Spinal cord (tissue), 10 donors: Measurements from ENCODE around the gene ELANE. TPM values are rescaled to one million over a fixed set of nuclear protein-coding genes. Genes with fewer than 3 reads are reported as not detected.
"Not testable (repeated sequence)": the region's sequence is repeated elsewhere in the genome, so short reads cannot be mapped to it uniquely, and the experiment has no call there.

Experiments
- DNase-seq, 6 donors: peaks; one replicate each; pipeline versions ENCODE4 v3.0.0 to v3.0.0-alpha.2; 2013 to 2015; ENCODE audit warnings: low spot score in 6 of 6, low read depth in 4 of 6
- H3K27ac ChIP-seq: one replicate; pipeline ENCODE4 v1.5.1; 2013; ENCODE audit warnings: low read depth, low read length, control low read depth
- H3K27me3 ChIP-seq: one replicate; pipeline ENCODE4 v1.6.1; 2013; ENCODE audit warnings: low read length; ENCODE audit not compliant: control insufficient read depth, insufficient read depth
- H3K36me3 ChIP-seq: one replicate; pipeline ENCODE4 v1.6.1; 2013; ENCODE audit warnings: low read length; ENCODE audit not compliant: control insufficient read depth, insufficient read depth
- H3K4me1 ChIP-seq: one replicate; pipeline ENCODE4 v1.6.1; 2013; ENCODE audit warnings: low read length; ENCODE audit not compliant: control insufficient read depth, insufficient read depth
- H3K4me3 ChIP-seq: one replicate; pipeline ENCODE4 v1.5.1; 2013; ENCODE audit warnings: low read depth, low read length, control low read depth
- H3K9me3 ChIP-seq: one replicate; pipeline ENCODE4 v1.6.1; 2013; ENCODE audit warnings: low read length; ENCODE audit not compliant: control insufficient read depth, insufficient read depth
- WGBS: methylation state at CpG from one replicate; pipeline ENCODE4 v1.1.5; 2013; ENCODE audit warnings: missing lambda C conversion rate; ENCODE audit not compliant: insufficient coverage; 5-methylcytosine and 5-hydroxymethylcytosine counted together
- polyA plus RNA-seq, 2 donors: library from polyadenylated mRNA; unstranded; fragments of 120-200 nt; gene quantifications; one replicate each; pipeline ENCODE4 v1.2.1, GENCODE V29; 2013; ENCODE audit not compliant: insufficient read length in 2 of 2
- total RNA-seq, 2 donors: library from RNA; depleted of rRNA in 1 of 2; stranded (reverse); fragments of 120-200 nt in 1 of 2; fragments of >200 nt in 1 of 2; gene quantifications; one replicate each; pipeline versions ENCODE4 v1.2.3 to v1.2.4, GENCODE V29; 2013 to 2014
- donor health status: healthy.

The ELANE gene
- total and polyA plus RNA-seq, 4 donors, result 0.18 to 23.5 (median 0.99) TPM; not detected in 1

- H3K27ac ChIP-seq, result no peak overlapping the region
- H3K36me3 ChIP-seq, result no peaks in the 10 kb centered on the region
- no peaks in the 10 kb centered on the region for H3K9me3 ChIP-seq
- WGBS, result 16% methylated on average over 21 of the region's 28 CpGs
- peaks cover 29% of the 10 kb centered on the region for H3K27me3 ChIP-seq
- no peak overlapping the region for H3K4me3 ChIP-seq
- DNase-seq, result peak in 1 of 6 donors; percentile 78
- H3K4me1 ChIP-seq, result peaks cover 12% of the 10 kb centered on the region
These were observed 1.7 kb upstream of the ELANE start for GRCh38 chr19:850221-850978.

GRCh38 chr19:850979-851335, 1.1 kb upstream of the ELANE start:
- 56% methylated on average over 13 of the region's 13 CpGs for WGBS
- H3K36me3 ChIP-seq, result no peaks in the 10 kb centered on the region
- H3K4me3 ChIP-seq, result no peak overlapping the region
- H3K4me1 ChIP-seq, result peaks cover 12% of the 10 kb centered on the region
- peaks cover 29% of the 10 kb centered on the region for H3K27me3 ChIP-seq
- no peaks in the 10 kb centered on the region for H3K9me3 ChIP-seq
- no peak for DNase-seq
- no peak overlapping the region for H3K27ac ChIP-seq

GRCh38 chr19:853014-853585, 997 bp downstream of the ELANE start:
- WGBS, result 18% methylated on average over 58 of the region's 67 CpGs
- no peak overlapping the region for H3K4me3 ChIP-seq
- no peak for DNase-seq
- peaks cover 14% of the 10 kb centered on the region for H3K27me3 ChIP-seq
- peaks cover 8% of the 10 kb centered on the region for H3K4me1 ChIP-seq
- no peaks in the 10 kb centered on the region for H3K36me3 ChIP-seq
- no peaks in the 10 kb centered on the region for H3K9me3 ChIP-seq
- no peak overlapping the region for H3K27ac ChIP-seq

GRCh38 chr19:853614-854220, 1.6 kb downstream of the ELANE start:
- H3K9me3 ChIP-seq, H3K4me3 ChIP-seq, H3K27ac ChIP-seq, DNase-seq, H3K36me3 ChIP-seq, H3K4me1 ChIP-seq: not testable (repeated sequence)
- WGBS, result 100% methylated on average over 1 of the region's 17 CpGs
- peaks cover 15% of the 10 kb centered on the region for H3K27me3 ChIP-seq

GRCh38 chr19:854549-854948, 2.4 kb downstream of the ELANE start:
- 100% methylated on average over 3 of the region's 6 CpGs for WGBS
- DNase-seq, result no peak
- peaks cover 24% of the 10 kb centered on the region for H3K27me3 ChIP-seq

GRCh38 chr19:855142-855541, 3.0 kb downstream of the ELANE start:
- H3K27me3 ChIP-seq, result peaks cover 30% of the 10 kb centered on the region
- H3K27ac ChIP-seq, result no peak overlapping the region
- no peak overlapping the region for H3K4me3 ChIP-seq
- WGBS, result 87% methylated on average over 9 of the region's 12 CpGs
- no peak for DNase-seq
- no peaks in the 10 kb centered on the region for H3K9me3 ChIP-seq
- H3K4me1 ChIP-seq, result peaks cover 10% of the 10 kb centered on the region
- no peaks in the 10 kb centered on the region for H3K36me3 ChIP-seq

More at GRCh38 chr19:854549-854948, 2.4 kb downstream of the ELANE start:
- Histone ChIP-seq H3K27ac (no peak overlapping the region), H3K9me3 (no peaks in the 10 kb centered on the region), H3K36me3 (no peaks in the 10 kb centered on the region), H3K4me3 (no peak overlapping the region), H3K4me1 (peaks cover 10% of the 10 kb centered on the region)

GRCh38 chr19:855566-856120, 3.5 kb downstream of the ELANE start:
- H3K4me3 ChIP-seq, result no peak overlapping the region
- peaks cover 6% of the 10 kb centered on the region for H3K4me1 ChIP-seq
- no peak overlapping the region for H3K27ac ChIP-seq
- H3K27me3 ChIP-seq, result peaks cover 33% of the 10 kb centered on the region
- 73% methylated on average over 40 of the region's 40 CpGs for WGBS
- no peaks in the 10 kb centered on the region for H3K9me3 ChIP-seq
- H3K36me3 ChIP-seq, result no peaks in the 10 kb centered on the region
- no peak for DNase-seq

GRCh38 chr19:858284-858683, 6.2 kb downstream of the ELANE start:
- peaks cover 10% of the 10 kb centered on the region for H3K4me1 ChIP-seq
- H3K9me3 ChIP-seq, result no peaks in the 10 kb centered on the region
- H3K27me3 ChIP-seq, result peaks cover 38% of the 10 kb centered on the region
- no peaks in the 10 kb centered on the region for H3K36me3 ChIP-seq
- no peak overlapping the region for H3K27ac ChIP-seq
- no peak overlapping the region for H3K4me3 ChIP-seq
- no peak for DNase-seq
- 49% methylated on average over 2 of the region's 9 CpGs for WGBS

GRCh38 chr19:858868-859843, 7.1 kb downstream of the ELANE start, which contains the start of gene CFD:
Gene CFD (plus strand): TSS chr19:859664. CDS start chr19:859690, 26 bp downstream.
- Histone ChIP-seq H3K27ac (no peak within 1 kb of the TSS), H3K27me3 (peaks cover 40% of the 10 kb centered on the region), H3K4me1 (peaks cover 10% of the 10 kb centered on the region), H3K36me3 (peaks cover 3% of the 10 kb centered on the region), H3K9me3 (no peaks in the 10 kb centered on the region), H3K4me3 (no peak within 1 kb of the TSS)
- 46% methylated on average over 17 of the region's 24 CpGs for WGBS
- DNase-seq, result no peak
